Activated B cell treated with CpG ODN at 0.5 μM for 24 hours (primary cell): Measurements from ENCODE around the gene KIT. TPM values are rescaled to one million over a fixed set of nuclear protein-coding genes. Genes with fewer than 3 reads are reported as not detected.

ENCODE experiments used
- ATAC-seq: fragments of 200-7000 bp; cut with Tn5 transposase; one replicate; pipeline ENCODE4 v1.10.0; 2021; ENCODE audit warnings: low read depth, mild to moderate bottlenecking, moderate library complexity
- CTCF ChIA-PET: fragments of 350-600 bp; sonication (Branson Sonifier 250); formaldehyde crosslinking; loops from one replicate; lab custom pipeline; 2021; ENCODE audit warnings: antibody characterized with exemption; lab: Charles Lee
- POLR2A ChIA-PET: fragments of 350-600 bp; sonication (Branson Sonifier 250); formaldehyde crosslinking; loops from one replicate; lab custom pipeline; 2021; ENCODE audit warnings: antibody characterized with exemption; lab: Charles Lee
- DNase-seq: peaks from one replicate; pipeline ENCODE4 v3.0.0; 2022
- H3K27ac Mint-ChIP-seq: one replicate; pipeline ENCODE4 v1.8.0; 2020; ENCODE audit warnings: mixed read lengths
- H3K27me3 Mint-ChIP-seq: one replicate; pipeline ENCODE4 v1.8.0; 2021; ENCODE audit warnings: mixed read lengths
- H3K36me3 Mint-ChIP-seq: one replicate; pipeline ENCODE4 v1.8.0; 2021; ENCODE audit warnings: low read depth, mixed read lengths
- H3K4me1 Mint-ChIP-seq: one replicate; pipeline ENCODE4 v1.8.0; 2021; ENCODE audit warnings: mixed read lengths
- H3K4me3 Mint-ChIP-seq: one replicate; pipeline ENCODE4 v1.8.0; 2020; ENCODE audit warnings: mild to moderate bottlenecking, mixed read lengths
- H3K9me3 Mint-ChIP-seq: one replicate; pipeline ENCODE4 v1.8.0; 2020; ENCODE audit warnings: mixed read lengths
- CTCF ChIP-seq: fragments of 200-600 bp; IDR thresholded peaks from one replicate; pipeline ENCODE4 v1.8.0; 2022; ENCODE audit warnings: antibody characterized with exemption, mild to moderate bottlenecking
- intact Hi-C: fragments of 100-400 bp; cut with micrococcal nuclease; formaldehyde crosslinking; loops from one replicate; pipeline ENCODE4 v1.15.1; 2024
- total RNA-seq: library from RNA; stranded (reverse); gene quantifications from 2 replicates; pipeline ENCODE4 v1.2.3, GENCODE V29; 2022

KIT gene
- total RNA-seq, 1 donor from 2014 or later = not detected

DNA sequence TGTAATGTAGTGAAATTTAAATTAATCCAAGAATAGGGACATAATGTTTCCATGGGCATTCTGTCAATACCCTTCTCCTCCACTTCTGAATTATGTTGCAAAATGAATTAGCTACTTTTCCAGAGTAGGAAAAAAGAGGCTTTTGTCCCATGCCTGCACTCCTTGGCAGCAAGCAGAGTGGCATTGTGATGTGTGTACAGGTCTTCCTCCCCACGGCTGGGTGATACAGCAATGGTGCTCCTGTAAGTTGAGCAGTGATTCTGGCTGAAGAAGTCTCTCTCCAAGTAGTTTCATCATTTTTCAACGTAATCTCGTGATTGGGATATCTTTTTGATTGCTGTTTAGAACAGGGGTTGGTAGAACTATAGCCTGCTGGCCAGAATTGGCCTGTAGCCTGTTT is 59.9 kb downstream of the KIT start:
- ATAC-seq (no peak), DNase-seq (no peak)
- ChIA-PET CTCF (no interaction called here), POLR2A (no interaction called here)
- no peaks in the 10 kb centered on the region for H3K27me3 Mint-ChIP-seq
- H3K4me1 Mint-ChIP-seq = no peaks in the 10 kb centered on the region
- intact Hi-C loops = no loop called here
- H3K36me3 Mint-ChIP-seq = no peaks in the 10 kb centered on the region
- no peak for TF ChIP-seq CTCF
- no peak overlapping the region for H3K27ac Mint-ChIP-seq
- H3K4me3 Mint-ChIP-seq = no peak overlapping the region
- H3K9me3 Mint-ChIP-seq = no peaks in the 10 kb centered on the region

- no peaks in the 10 kb centered on the region for H3K9me3 Mint-ChIP-seq
- no peak for ATAC-seq
- H3K27me3 Mint-ChIP-seq = no peaks in the 10 kb centered on the region
- TF ChIP-seq CTCF = no peak
- no peak overlapping the region for H3K27ac Mint-ChIP-seq
- no peaks in the 10 kb centered on the region for H3K36me3 Mint-ChIP-seq
- no peak for DNase-seq
- H3K4me3 Mint-ChIP-seq = no peak overlapping the region
- no peaks in the 10 kb centered on the region for H3K4me1 Mint-ChIP-seq
- ChIA-PET CTCF (no interaction called here), POLR2A (no interaction called here)
- intact Hi-C loops = no loop called here
These were observed 61.6 kb downstream of the KIT start for GRCh38 chr4:54719378-54719777.

DNA sequence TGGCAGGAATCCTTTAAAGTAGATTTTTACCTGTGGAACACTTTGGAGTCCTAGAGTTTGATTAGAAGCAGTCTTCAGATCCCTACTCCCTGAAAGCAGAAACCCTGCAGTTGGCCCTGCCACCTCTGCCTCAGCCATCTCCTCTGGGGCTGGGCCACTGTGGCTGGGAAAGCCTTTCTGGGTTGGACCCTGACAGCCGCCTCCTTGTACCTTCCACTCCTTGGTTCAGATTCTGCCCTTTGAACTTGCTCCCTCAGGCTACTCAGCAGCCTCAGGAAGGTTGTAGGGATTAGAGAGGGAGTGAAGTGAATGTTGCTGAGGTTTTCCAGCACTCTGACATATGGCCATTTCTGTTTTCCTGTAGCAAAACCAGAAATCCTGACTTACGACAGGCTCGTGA is 65.5 kb downstream of the KIT start:
- H3K36me3 Mint-ChIP-seq = no peaks in the 10 kb centered on the region
- intact Hi-C loops = no loop called here
- ATAC-seq = no peak

DNA sequence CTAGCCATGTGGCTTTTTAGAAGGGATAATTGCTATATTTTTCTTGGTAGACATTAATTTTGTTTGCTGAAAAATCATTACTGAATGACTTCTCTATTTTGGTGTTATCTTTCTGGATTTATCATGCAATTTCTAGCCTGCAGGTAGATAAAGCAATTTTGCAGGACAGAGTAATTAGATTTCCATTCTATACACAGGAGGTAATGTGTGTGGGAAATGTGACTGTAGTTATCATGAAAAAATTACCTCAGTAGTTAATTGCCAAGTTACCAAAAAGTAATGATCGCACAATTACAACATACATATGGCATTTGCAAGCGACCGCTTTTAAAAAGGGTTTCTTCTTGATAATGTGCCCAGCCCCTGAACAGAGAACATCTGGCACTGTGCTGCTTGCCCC is 66.1 kb downstream of the KIT start:
- no peak for DNase-seq
- no peak for ATAC-seq
- no peaks in the 10 kb centered on the region for H3K27me3 Mint-ChIP-seq
- no peak overlapping the region for H3K4me3 Mint-ChIP-seq
- POLR2A ChIA-PET = no interaction called here
- intact Hi-C loops = no loop called here
- H3K4me1 Mint-ChIP-seq = peaks cover 16% of the 10 kb centered on the region
- no peak for TF ChIP-seq CTCF
- H3K36me3 Mint-ChIP-seq = no peaks in the 10 kb centered on the region
- H3K27ac Mint-ChIP-seq = no peak overlapping the region
- CTCF ChIA-PET = no interaction called here
- no peaks in the 10 kb centered on the region for H3K9me3 Mint-ChIP-seq

More for the DNA sequence above, 65.5 kb downstream of the KIT start:
- DNase-seq = no peak
- Mint-ChIP-seq H3K9me3 (no peaks in the 10 kb centered on the region), H3K4me1 (peaks cover 12% of the 10 kb centered on the region), H3K27me3 (no peaks in the 10 kb centered on the region), H3K4me3 (no peak overlapping the region), H3K27ac (no peak overlapping the region)
- ChIA-PET POLR2A (no interaction called here), CTCF (no interaction called here)
- no peak for TF ChIP-seq CTCF

- Mint-ChIP-seq H3K4me3 (no peak overlapping the region), H3K27ac (no peak overlapping the region)
These were observed 69.2 kb downstream of the KIT start for GRCh38 chr4:54726907-54727306.

More at GRCh38 chr4:54726907-54727306, 69.2 kb downstream of the KIT start:
- ChIA-PET CTCF (no interaction called here), POLR2A (no interaction called here)
- no peak for ATAC-seq
- TF ChIP-seq CTCF = no peak
- Mint-ChIP-seq H3K27me3 (no peaks in the 10 kb centered on the region), H3K9me3 (no peaks in the 10 kb centered on the region), H3K4me1 (peaks cover 21% of the 10 kb centered on the region), H3K36me3 (no peaks in the 10 kb centered on the region)
- DNase-seq = no peak
- intact Hi-C loops = no loop called here
